Skin epidermis (tissue), 12 donors: Measurements from ENCODE around the gene SKP2.
"Not testable (repeated sequence)": the region's sequence is repeated elsewhere in the genome, so short reads cannot be mapped to it uniquely, and the experiment has no call there.

Source experiments
- H3K27ac ChIP-seq, 21 experiments: fragments of 200-600 bp; sonication (generic) in 11 of 21; one replicate each; pipeline ENCODE4 v1.5.0; 2020; ENCODE audit warnings: mild to moderate bottlenecking in 3 of 21, inconsistent platforms in 2 of 21, moderate library complexity in 2 of 21
- H3K4me3 ChIP-seq, 7 experiments: fragments of 200-600 bp; sonication (generic) in 2 of 7; one replicate each; pipeline ENCODE4 v1.5.0; 2020; ENCODE audit warnings: inconsistent platforms in 2 of 7, mild to moderate bottlenecking in 2 of 7, moderate library complexity in 1 of 7

SKP2 gene

GRCh38 chr5:36184408-36184807 is 32.5 kb downstream of the SKP2 start:
- H3K27ac ChIP-seq, H3K4me3 ChIP-seq: not testable (repeated sequence)

GRCh38 chr5:36193746-36194145 is 41.8 kb downstream of the SKP2 start:
- H3K4me3 ChIP-seq, result no peak overlapping the region
- no peak overlapping the region for H3K27ac ChIP-seq

DNA sequence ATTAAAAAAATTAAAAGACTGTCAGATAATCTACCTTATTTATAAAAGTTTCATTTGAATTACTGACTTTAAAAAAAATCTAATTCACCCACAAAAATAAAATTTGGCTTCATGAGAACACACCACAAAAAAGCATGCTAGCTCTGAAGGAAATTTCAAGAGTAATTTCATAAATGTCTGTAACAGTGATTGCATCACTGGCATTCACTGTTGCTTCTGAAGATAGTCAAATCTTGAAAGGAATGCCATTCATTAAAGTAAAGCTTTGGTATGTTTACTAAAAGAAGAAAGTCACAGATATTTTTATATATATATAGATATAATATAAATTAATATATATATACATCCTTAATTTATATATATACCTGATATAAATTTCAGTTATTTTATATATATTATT is 46.4 kb downstream of the SKP2 start:
- Histone ChIP-seq H3K4me3 (no peak overlapping the region), H3K27ac (no peak overlapping the region)

- H3K4me3 ChIP-seq, H3K27ac ChIP-seq: not testable (repeated sequence)
Observed at GRCh38 chr5:36198783-36199182, 46.9 kb downstream of the SKP2 start.

- no peak overlapping the region for H3K4me3 ChIP-seq
- no peak overlapping the region for H3K27ac ChIP-seq
Observed at GRCh38 chr5:36199620-36200019, 47.7 kb downstream of the SKP2 start.

DNA sequence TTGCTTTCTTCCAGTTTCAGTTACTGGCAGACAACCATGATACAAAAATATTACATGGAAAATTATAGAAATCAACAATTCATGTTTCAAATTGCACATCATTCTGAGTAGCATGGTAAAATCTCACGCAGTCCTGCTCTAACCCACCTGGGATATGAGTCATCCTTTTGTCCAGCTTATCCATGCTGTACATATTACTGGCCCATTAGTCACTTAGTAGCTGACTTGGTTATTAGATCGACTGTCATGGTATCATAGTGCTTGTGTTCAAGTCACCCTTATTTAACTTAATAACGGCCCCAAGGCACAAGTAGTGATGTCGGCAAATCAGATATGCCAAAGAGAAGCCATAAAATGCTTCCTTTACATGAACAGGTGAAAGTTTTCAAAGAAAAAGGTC is 48.6 kb downstream of the SKP2 start:
- no peak overlapping the region for H3K27ac ChIP-seq
- no peak overlapping the region for H3K4me3 ChIP-seq

GRCh38 chr5:36202521-36202961 is 50.6 kb downstream of the SKP2 start:
- Histone ChIP-seq H3K4me3 (no peak overlapping the region), H3K27ac (no peak overlapping the region)

GRCh38 chr5:36205329-36205728 is 53.4 kb downstream of the SKP2 start:
- no peak overlapping the region for H3K27ac ChIP-seq
- no peak overlapping the region for H3K4me3 ChIP-seq

GRCh38 chr5:36206913-36207312 is 55.0 kb downstream of the SKP2 start:
- Histone ChIP-seq H3K4me3 (no peak overlapping the region), H3K27ac (no peak overlapping the region)

- Histone ChIP-seq H3K4me3 (no peak overlapping the region), H3K27ac (no peak overlapping the region)
Observed at GRCh38 chr5:36208786-36209185, 56.9 kb downstream of the SKP2 start.

DNA sequence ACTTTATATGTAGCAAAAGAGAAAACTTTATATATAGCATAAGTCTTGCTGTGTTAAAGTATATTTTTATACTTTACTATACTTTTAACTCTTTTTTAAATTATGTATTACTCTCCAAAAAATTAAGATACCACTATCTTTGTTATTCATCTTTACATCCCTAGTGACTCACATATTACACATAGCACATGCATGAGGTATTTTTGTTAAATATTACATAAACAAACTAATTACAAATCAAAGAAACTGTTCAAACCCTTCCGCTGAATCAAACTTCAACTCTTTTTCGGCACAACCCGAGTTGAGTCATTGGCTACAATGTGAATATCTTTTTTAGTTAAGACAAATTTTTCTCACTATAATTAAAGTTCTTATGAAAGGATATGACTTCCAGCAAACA is 57.8 kb downstream of the SKP2 start:
- Histone ChIP-seq H3K27ac (no peak overlapping the region), H3K4me3 (no peak overlapping the region)

GRCh38 chr5:36214436-36214835 is 62.5 kb downstream of the SKP2 start:
- no peak overlapping the region for H3K27ac ChIP-seq
- H3K4me3 ChIP-seq, result no peak overlapping the region

DNA sequence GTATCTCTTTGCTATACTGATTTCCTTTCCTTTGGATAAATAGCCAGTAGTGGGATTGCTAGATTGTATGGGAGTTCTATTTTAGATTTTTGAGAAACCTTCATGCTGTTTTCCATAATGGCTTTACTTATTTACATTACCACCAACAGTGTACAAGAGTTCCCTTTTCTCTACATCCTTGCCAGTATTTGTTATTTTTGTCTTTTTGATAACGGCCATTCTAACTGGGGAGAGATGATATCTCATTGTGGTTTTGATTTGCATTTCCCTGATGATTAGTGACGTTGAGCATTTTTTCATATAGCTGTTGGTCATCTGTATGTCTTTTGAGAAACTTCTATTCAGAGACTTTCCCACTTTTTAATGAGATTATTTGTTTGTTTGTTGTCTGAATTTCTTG is 64.0 kb downstream of the SKP2 start:
- H3K27ac ChIP-seq, result no peak overlapping the region
- H3K4me3 ChIP-seq, result no peak overlapping the region

DNA sequence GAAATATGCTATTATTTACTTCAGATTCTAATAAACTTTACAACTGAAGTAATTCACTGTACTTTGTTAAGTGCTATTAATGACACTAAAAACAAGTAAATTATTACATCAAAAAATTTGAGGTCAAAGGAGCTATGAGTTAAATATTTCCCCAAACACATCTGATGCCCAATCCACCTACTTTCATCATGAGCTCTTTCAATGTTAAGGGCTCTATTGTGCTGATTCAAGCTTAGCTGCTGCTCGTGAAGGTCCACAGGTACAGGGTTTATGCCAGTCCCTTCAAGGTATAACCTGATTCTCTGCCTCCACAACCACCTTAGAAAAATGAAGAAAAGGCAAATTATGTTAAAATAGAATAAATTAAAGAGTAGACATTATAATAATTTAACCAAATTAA is 65.7 kb downstream of the SKP2 start:
- Histone ChIP-seq H3K4me3 (no peak overlapping the region), H3K27ac (no peak overlapping the region)

- no peak overlapping the region for H3K4me3 ChIP-seq
- no peak overlapping the region for H3K27ac ChIP-seq
Observed at GRCh38 chr5:36217988-36218387, 66.1 kb downstream of the SKP2 start.

GRCh38 chr5:36222620-36223019 is 70.7 kb downstream of the SKP2 start:
- H3K4me3 ChIP-seq, result no peak overlapping the region

GRCh38 chr5:36227046-36227445 is 75.1 kb downstream of the SKP2 start:
- no peak overlapping the region for H3K27ac ChIP-seq
- H3K4me3 ChIP-seq, result no peak overlapping the region

More at GRCh38 chr5:36222620-36223019, 70.7 kb downstream of the SKP2 start:
- H3K27ac ChIP-seq, result no peak overlapping the region

DNA sequence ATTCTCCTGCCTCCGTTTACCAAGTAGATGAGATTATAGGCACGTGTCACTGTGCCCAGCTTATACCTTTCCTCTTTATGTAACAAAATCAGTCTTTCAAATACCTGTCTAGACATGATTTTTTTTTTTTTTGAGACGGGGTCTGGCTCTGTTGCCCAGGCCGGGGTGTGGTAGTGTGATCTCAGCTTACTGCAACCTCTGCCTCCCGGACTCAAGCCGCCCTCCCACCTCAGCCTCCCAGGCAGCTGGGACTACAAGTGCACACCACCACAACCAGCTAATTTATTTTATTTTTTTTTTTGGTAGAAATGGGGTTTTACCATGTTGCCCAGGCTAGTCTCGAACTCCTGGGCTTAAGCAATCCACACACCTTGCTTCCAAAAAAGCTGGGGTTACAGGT is 76.6 kb downstream of the SKP2 start:
- H3K27ac ChIP-seq, result no peak overlapping the region
- H3K4me3 ChIP-seq, result no peak overlapping the region

- H3K27ac ChIP-seq, result no peak overlapping the region
- no peak overlapping the region for H3K4me3 ChIP-seq
Observed at GRCh38 chr5:36230151-36230790, 78.4 kb downstream of the SKP2 start.

DNA sequence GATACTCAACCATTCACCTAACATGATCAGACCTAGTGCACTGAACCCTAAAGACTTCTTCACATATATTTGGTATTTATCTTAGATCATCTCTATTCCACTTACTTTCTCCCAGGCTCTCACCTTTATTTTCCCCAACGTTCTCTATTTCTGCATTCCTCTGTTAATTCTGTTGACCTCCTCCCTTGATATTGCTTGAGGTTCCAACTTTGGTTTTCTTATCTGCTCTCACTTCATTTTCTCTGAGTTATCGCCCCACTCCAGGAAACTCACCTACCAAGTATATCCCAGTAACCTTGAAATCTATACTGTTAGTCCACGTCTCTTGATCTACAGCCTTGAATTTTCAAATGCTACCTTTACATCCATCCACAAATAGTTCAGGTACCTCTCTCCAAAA is 80.6 kb downstream of the SKP2 start:
- Histone ChIP-seq H3K27ac (no peak overlapping the region), H3K4me3 (no peak overlapping the region)
